ENCODE results near the gene GNMT. TPM values are rescaled to one million over a fixed set of nuclear protein-coding genes. Genes with fewer than 3 reads are reported as not detected.

GNMT gene
- polyA plus RNA-seq, 2 of the 4 experiments (the other 2 are of a cell fraction): 0.12 to 0.23 TPM

GRCh38 chr6:42984924-42985475 lies 24.4 kb downstream of the GNMT start:
- POLR2A ChIA-PET: interaction anchor here (1.0 to 1.9 kb wide), 5 partner anchors 19 to 185 kb away, joined by 3 to 8 read pairs (median 5); partner anchors contain the start of gene CUL7
- CTCF ChIA-PET: interaction anchor here (1.0 to 1.5 kb wide), 2 partner anchors 11 to 158 kb away, joined by 5 read pairs; no protein-coding TSS in a partner anchor
- 0 out of 3 replicates have a peak, but pooled peaks cover 8% of the 10 kb centered on the region for H3K4me1 ChIP-seq
- ATAC-seq (peak; percentile 4 to 5; a peak in 1 of 6 replicates), DNase-seq (ENCODE audit: low read depth in 1 of 2, low spot score in 1 of 2) (no peak), FAIRE-seq (no peak)
- peak overlapping the region; percentile 67 for H3K4me3 ChIP-seq
- no peaks in the 10 kb centered on the region for H3K9me3 ChIP-seq
- no peak for TF ChIP-seq CBX2 (IDR thresholded peaks at IDR 0.05; ENCODE audit: borderline replicate concordance, low read depth)
- no peak for TF ChIP-seq FOSB (CRISPR knock-in tag; IDR thresholded peaks at IDR 0.05)
- no peak for TF ChIP-seq JUNB (IDR thresholded peaks at IDR 0.05)
- TF ChIP-seq, protein P1, sequence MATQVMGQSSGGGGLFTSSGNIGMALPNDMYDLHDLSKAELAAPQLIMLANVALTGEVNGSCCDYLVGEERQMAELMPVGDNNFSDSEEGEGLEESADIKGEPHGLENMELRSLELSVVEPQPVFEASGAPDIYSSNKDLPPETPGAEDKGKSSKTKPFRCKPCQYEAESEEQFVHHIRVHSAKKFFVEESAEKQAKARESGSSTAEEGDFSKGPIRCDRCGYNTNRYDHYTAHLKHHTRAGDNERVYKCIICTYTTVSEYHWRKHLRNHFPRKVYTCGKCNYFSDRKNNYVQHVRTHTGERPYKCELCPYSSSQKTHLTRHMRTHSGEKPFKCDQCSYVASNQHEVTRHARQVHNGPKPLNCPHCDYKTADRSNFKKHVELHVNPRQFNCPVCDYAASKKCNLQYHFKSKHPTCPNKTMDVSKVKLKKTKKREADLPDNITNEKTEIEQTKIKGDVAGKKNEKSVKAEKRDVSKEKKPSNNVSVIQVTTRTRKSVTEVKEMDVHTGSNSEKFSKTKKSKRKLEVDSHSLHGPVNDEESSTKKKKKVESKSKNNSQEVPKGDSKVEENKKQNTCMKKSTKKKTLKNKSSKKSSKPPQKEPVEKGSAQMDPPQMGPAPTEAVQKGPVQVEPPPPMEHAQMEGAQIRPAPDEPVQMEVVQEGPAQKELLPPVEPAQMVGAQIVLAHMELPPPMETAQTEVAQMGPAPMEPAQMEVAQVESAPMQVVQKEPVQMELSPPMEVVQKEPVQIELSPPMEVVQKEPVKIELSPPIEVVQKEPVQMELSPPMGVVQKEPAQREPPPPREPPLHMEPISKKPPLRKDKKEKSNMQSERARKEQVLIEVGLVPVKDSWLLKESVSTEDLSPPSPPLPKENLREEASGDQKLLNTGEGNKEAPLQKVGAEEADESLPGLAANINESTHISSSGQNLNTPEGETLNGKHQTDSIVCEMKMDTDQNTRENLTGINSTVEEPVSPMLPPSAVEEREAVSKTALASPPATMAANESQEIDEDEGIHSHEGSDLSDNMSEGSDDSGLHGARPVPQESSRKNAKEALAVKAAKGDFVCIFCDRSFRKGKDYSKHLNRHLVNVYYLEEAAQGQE (IDR thresholded peaks at IDR 0.05): peak; percentile 42; the same call in 1 of the 2 replicates
- TF ChIP-seq EP300 (IDR thresholded peaks at IDR 0.05): no peak
- H3K27ac ChIP-seq: peak overlapping the region; percentile 80 to 93
- 22% methylated on average over 10 of the region's 13 CpGs for WGBS (ENCODE audit: missing lambda C conversion rate)
- H3K4me2 ChIP-seq: peak overlapping the region; percentile 94

DNA sequence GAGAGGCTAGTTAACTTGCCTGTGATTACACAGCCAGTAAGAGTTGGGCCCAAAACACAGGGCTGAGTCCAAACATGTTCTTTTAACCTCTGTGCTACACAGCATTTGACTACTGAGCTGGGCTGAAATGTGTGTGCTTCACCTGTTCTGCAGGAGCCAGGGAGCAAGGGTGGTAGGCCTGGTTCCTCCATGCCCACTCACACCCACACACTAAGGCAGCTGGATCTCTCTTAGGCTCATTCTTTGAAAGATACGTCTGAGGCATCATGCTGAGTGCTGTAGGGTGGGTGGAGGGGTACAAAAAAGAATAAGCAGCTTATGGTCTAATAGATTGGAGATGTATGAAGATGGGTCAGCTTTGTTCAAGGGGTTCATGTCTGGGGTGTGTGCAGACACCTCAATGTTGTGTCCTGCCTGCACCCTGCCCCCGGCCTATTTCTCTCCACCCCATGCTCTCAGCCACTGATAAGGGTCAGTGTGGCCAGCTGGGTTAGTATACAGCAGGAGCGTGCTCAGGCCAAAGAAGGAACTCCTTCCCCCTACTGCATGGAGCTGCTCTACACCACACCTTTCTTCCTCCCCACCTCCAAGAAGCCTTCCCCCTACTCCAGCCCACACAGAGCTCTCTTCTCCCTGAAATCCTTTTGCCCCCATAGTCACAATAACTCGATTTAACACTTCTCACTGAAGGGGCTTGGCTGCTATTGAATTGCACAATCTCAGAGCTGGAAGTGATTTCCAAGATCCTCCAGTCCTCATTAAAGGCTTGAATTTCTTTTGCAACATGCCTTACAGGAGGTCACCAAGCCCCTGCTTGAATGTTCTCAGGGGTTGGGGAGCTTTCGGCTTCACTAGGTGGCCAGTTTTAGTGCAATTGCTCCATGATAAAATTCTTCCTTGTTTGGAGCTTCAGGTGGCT lies 27.2 kb downstream of the GNMT start:
- DNase-seq (ENCODE audit: low read depth in 1 of 2, low spot score in 1 of 2): no peak
- FAIRE-seq: no peak
- ChIA-PET CTCF (interaction anchor here (0.9 to 1.3 kb wide), 4 partner anchors 15 to 155 kb away, joined by 3 to 6 read pairs (median 4); no protein-coding TSS in a partner anchor), POLR2A (no interaction called here)
- Histone ChIP-seq H3K4me3 (no peak overlapping the region), H3K4me2 (no peak overlapping the region), H3K27ac (no peak overlapping the region), H3K4me1 (0 out of 3 replicates have a peak, but pooled peaks cover 8% of the 10 kb centered on the region), H3K9me3 (no peaks in the 10 kb centered on the region)
- TF ChIP-seq, protein P2, sequence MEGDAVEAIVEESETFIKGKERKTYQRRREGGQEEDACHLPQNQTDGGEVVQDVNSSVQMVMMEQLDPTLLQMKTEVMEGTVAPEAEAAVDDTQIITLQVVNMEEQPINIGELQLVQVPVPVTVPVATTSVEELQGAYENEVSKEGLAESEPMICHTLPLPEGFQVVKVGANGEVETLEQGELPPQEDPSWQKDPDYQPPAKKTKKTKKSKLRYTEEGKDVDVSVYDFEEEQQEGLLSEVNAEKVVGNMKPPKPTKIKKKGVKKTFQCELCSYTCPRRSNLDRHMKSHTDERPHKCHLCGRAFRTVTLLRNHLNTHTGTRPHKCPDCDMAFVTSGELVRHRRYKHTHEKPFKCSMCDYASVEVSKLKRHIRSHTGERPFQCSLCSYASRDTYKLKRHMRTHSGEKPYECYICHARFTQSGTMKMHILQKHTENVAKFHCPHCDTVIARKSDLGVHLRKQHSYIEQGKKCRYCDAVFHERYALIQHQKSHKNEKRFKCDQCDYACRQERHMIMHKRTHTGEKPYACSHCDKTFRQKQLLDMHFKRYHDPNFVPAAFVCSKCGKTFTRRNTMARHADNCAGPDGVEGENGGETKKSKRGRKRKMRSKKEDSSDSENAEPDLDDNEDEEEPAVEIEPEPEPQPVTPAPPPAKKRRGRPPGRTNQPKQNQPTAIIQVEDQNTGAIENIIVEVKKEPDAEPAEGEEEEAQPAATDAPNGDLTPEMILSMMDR (IDR thresholded peaks at IDR 0.05): no peak
- TF ChIP-seq POLR2AphosphoS2 (conservative IDR thresholded peaks at IDR 0.05; ENCODE audit: low read length) (no peak), ZFP36 (IDR thresholded peaks at IDR 0.05; ENCODE audit: borderline replicate concordance, partially characterized antibody) (no peak), ELK1 (IDR thresholded peaks at IDR 0.05; ENCODE audit: low read depth, low read length) (no peak)
- TF ChIP-seq, protein P3, sequence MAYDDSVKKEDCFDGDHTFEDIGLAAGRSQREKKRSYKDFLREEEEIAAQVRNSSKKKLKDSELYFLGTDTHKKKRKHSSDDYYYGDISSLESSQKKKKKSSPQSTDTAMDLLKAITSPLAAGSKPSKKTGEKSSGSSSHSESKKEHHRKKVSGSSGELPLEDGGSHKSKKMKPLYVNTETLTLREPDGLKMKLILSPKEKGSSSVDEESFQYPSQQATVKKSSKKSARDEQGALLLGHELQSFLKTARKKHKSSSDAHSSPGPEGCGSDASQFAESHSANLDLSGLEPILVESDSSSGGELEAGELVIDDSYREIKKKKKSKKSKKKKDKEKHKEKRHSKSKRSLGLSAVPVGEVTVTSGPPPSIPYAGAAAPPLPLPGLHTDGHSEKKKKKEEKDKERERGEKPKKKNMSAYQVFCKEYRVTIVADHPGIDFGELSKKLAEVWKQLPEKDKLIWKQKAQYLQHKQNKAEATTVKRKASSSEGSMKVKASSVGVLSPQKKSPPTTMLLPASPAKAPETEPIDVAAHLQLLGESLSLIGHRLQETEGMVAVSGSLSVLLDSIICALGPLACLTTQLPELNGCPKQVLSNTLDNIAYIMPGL (CRISPR knock-in tag; IDR thresholded peaks at IDR 0.05; ENCODE audit: borderline replicate concordance): no peak
- WGBS (ENCODE audit: missing lambda C conversion rate): 92% methylated on average over 5 of the region's 5 CpGs
- ATAC-seq: no peak

Measured in A549 (cell line).